HG03442 (cell line): Measurements from ENCODE around the gene AATK.

Experiments
- ATAC-seq: cut with Tn5 transposase; IDR thresholded peaks from one replicate; pipeline ENCODE4 v1.9.1; 2021; ENCODE audit warnings: mild to moderate bottlenecking, moderate library complexity; ENCODE audit not compliant: unreplicated experiment

The AATK gene

GRCh38 chr17:81118308-81119221 lies 47.5 kb downstream of the AATK start:
- no peak for ATAC-seq

DNA sequence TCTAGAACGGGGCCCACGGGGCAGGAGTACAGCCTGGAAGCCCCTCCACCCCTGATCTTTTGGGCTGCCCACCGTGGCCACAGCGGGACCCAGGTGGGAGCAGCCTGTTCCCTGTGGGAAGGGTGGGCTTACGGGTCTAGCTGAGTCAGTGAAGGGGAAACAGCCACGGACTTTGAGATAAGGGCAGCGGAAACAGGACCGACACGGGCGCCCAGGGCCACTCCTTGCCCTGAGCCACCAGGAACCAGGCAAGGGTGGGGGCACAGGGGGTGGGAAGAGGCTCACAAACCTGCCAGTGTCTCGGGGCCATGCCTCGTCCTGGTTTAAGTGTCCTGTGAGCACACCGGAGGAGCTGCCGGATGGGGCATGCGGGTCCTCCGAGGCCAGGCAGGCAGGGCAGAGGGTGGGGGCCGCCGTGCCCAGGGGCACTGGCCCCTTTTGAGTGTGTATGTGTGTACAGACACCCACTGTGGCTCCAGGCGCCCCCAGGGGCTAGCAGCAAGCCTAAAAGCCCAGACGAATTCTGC lies 48.3 kb downstream of the AATK start:
- ATAC-seq = no peak

DNA sequence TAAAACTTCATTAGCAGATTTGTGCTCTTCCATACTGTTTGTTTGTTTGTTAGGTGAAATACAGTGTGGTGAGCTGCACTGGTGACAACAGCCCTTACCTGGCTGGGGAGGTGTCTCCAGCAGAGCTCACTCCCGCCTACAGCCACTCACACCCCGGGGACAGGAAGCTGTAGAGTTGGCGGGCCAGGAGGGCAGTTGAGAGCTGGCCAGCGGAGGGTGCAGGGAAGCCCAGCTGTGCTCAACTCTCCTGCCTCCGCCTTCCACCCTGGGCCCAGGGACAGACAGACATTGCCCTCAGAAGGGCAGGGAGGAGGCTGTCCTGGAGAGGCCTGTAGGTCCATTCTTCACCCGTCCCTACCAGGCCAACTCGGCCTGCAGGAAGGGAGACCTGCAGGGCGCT lies 49.3 kb downstream of the AATK start:
- no peak for ATAC-seq

DNA sequence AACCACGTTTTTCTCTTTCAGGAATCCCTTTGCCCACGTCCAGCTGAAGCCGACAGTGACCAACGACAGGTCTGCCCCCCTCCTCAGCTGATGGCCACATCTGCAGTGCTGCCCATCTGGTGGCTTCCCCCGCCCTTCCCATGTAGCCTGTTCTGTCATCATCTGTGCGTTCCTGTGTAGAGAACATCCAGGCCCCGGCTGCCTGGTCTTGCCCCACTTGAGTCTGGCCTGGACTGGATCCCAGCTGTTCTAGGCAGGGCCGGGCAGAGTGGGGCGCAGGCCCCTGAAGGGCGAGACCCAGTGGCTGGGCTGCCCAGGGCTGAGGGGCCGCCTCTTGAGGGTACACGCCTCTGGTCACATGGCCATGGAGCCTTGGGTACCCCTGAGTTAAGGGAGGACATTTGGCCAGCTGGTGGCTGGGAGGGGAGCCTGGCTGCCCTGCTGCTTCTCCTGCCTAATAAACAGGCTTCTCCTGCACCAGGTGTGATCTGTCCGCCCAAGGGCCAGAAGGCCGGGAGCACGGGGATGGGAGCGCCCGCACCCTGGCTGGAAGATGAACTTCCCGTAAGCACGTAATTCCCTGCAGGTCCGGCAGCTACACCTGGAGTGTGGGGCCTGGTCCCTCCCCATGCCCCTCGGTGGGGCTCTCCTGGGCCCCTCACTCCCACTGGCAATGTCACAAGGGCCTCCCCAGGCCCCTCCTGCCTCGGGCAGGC lies 50.1 kb downstream of the AATK start:
- no peak for ATAC-seq

- no peak for ATAC-seq
These were observed 50.8 kb downstream of the AATK start for GRCh38 chr17:81115219-81115618.

- ATAC-seq = no peak
These were observed 51.5 kb downstream of the AATK start for GRCh38 chr17:81114351-81115093.

GRCh38 chr17:81113158-81113724 lies 52.8 kb downstream of the AATK start:
- ATAC-seq = no peak

DNA sequence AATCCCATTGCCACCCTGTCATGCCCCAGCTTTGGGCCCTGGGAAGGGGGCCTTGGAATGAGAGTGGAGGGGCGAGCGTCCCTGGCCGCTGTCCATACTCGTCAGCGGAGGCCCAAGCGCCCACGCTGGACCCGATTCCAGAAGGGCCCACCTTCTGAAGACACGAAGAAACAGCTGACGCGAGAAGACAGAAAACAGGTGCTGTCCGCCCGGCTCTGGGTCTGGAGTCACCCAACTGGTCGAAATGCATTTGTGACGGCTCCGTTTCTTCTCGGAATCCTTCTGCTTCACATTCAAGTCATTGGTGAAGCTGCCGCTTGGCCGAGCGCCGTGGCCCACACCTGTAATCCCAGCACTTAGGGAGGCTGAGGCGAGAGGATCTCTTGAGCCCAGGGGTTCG lies 53.6 kb downstream of the AATK start:
- ATAC-seq = no peak

- ATAC-seq = no peak
These were observed 55.0 kb downstream of the AATK start for GRCh38 chr17:81111066-81111465.

- no peak for ATAC-seq
These were observed 55.5 kb downstream of the AATK start for GRCh38 chr17:81110488-81111040.

DNA sequence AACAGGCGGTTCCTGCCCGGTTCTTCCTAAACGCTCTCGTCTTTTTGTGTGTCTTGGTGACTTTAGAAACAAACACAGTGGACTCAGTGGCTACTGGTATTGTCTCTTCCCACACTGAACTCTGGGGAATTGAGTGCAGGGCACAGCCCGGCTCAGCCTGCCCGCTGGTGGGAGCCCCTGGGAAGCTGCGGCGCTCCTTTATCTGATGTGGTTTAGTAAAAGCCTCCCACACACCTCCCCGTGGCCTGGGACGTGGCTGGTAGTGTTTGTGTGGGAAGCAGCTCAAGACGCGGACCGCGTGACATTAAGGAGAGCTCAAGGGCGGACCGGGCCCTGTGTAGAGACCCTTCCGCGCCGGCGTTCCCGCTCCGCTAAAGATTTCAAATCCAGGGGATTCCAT lies 56.1 kb downstream of the AATK start:
- ATAC-seq = no peak

GRCh38 chr17:81108220-81108619 lies 57.8 kb downstream of the AATK start:
- ATAC-seq = no peak

DNA sequence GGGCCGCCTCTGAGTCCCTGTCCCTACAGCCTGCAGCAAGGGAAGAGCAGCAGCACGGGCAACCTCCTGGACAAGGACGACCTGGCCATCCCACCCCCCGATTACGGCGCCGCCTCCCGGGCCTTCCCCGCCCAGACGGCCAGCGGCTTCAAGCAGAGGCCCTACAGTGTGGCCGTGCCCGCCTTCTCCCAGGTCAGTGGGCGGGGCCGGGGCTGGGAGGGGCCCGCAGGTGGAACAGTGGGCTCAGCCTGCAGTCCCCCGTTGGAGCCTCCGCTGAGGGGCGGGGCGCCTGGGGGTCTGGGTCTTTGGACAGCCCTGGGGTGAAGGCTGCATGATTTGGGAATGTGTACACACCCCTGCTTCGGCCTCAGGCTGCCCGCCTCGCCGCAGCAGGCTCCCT lies 59.3 kb downstream of the AATK start:
- no peak for ATAC-seq

DNA sequence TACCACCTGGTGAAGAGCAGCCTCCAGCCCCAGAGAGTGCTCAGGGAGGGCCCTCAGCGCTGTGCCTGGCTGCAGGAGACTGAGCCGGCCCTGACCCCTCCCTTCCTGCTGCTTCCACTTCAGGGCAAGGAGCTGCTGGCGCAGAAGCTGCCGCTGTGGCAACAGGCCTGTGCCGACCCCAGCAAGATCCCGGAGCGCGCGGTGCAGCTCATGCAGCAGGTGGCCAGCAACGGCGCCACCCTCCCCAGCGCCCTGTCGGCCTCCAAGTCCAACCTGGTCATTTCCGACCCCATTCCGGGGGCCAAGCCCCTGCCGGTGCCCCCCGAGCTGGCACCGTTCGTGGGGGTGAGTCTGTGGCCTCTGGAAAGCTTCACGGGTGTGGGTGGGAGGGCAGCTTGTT lies 62.6 kb downstream of the AATK start:
- no peak for ATAC-seq

DNA sequence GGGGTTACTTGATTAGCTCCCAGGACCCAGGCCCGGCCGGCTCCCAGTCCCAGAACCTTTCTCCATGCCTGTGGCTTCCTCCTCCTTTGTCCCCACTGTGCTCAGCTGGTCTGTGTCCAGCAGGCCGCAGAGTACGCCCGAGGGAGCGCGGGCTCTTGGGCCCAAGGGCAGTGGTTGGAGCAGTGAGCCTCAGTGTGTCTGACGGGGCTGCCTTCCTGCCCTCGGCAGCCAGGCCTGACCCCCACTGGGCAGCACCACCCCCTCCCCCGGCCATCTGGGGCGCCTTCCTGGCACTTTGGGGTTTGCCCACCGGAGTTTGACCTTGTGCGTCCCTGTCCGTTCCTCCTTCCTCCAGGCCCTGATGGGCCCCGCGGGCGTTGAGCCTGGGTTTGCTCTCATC lies 63.2 kb downstream of the AATK start:
- no peak for ATAC-seq

DNA sequence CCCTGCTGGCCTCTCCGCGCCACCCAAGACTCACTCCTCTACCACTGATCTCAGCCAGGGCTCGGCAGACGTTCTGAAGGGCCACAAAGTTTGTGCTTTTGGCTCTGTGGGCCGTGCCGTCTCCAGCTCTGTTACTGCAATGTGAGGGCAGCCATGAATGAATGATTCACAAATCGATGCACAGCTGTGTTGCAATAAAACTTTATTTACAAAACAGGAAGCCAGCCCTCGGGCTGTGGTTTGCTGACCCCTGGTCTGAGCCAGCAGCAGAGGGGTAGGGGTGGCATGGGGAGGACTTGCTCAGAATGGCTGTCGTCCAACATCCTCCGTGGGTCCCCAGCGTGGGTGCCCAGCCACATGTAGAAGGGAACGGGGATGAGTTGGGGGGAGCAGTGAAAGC lies 63.7 kb downstream of the AATK start:
- no peak for ATAC-seq

- ATAC-seq = peak; percentile 81
These were observed 64.3 kb downstream of the AATK start for GRCh38 chr17:81101614-81102306.

DNA sequence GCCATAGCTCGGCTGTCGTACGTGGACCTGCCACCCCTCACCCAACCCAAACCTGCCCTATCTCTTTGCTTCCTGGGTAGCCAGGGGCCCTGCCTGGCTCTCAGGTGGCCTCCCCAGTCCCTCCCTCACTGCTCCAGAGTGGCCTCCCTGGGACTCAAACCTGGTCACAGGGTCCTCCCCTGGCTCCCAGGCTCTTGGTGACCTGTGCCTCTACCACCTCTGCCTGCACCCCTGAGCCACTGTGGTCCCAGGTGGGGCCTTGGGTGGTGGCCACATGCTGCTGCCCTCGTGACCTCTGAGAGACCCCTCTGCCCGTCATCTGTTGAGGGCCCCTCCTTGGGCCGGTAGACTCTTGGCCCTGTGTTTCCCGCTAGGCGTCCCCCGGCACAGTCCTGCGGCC lies 65.4 kb downstream of the AATK start:
- no peak for ATAC-seq

DNA sequence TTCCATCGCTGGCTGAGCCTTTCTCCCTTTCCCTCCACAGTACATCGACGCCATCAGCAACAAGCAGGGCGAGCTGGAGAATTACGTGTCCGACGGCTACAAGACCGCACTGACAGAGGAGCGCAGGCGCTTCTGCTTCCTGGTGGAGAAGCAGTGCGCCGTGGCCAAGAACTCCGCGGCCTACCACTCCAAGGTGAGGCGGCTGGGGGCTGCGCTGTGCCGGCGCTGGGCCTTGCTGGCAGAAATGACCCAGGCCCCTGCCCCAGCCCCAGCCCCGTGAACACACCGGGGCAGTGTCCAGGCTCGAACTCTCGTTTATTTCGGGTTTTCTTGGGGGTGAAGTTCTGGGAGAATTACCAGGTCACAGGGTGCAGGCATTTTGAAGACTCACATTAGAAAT lies 66.1 kb downstream of the AATK start:
- ATAC-seq = no peak

- ATAC-seq = no peak
These were observed 68.1 kb downstream of the AATK start for GRCh38 chr17:81097943-81098308.
